Measurements from ENCODE around the gene ATP6V0A4.

ATP6V0A4 gene

DNA sequence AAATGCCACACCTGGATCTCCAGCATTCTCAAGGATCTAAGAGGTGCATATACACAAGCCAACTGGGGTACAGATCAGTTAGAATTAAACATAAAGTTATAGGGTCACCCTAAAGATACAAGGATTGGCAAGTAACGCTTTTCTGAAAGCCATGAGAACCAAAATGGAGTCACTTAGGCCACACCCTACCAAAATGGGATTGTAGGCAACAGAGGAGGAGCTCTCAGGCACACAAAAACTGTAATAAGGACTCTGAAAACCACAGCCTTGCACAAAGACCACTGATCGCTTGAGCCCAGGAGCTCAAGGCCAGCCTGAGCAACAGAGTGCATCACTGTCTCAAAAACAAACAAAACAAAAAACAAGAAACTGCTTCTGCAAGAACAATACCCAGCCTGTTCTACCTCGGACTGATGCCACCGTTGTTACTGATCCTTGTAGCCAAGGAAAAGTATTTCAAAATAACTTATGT, 132.3 kb downstream of the ATP6V0A4 start:
- Histone ChIP-seq H3K36me3 (replicated peaks; ENCODE audit: insufficient read depth, low read length) (no peaks in the 10 kb centered on the region), H3K9ac (ENCODE audit: low read length) (no peak overlapping the region), H3K4me3 (ENCODE audit: low read length) (no peak overlapping the region), H3K4me2 (ENCODE audit: low read depth, low read length) (no peak overlapping the region), H2AFZ (ENCODE audit: low read length) (no peak overlapping the region), H3K79me2 (ENCODE audit: low read length) (no peaks in the 10 kb centered on the region), H3K9me2 (replicated peaks; ENCODE audit: insufficient read depth, low read length) (no peaks in the 10 kb centered on the region), H3K27me3 (replicated peaks; ENCODE audit: insufficient read depth, low read length) (no peaks in the 10 kb centered on the region), H3K27ac (ENCODE audit: low read length) (no peak overlapping the region), H4K20me1 (ENCODE audit: insufficient read depth, low read length) (no peaks in the 10 kb centered on the region), H3K4me1 (ENCODE audit: low read length) (no peaks in the 10 kb centered on the region), H3F3A (ENCODE audit: insufficient read depth, low read length) (no peaks in the 10 kb centered on the region), H3K9me3 (replicated peaks; ENCODE audit: insufficient read depth, low read length) (no peaks in the 10 kb centered on the region)
- no peak for DNase-seq
- TF ChIP-seq, protein P1, sequence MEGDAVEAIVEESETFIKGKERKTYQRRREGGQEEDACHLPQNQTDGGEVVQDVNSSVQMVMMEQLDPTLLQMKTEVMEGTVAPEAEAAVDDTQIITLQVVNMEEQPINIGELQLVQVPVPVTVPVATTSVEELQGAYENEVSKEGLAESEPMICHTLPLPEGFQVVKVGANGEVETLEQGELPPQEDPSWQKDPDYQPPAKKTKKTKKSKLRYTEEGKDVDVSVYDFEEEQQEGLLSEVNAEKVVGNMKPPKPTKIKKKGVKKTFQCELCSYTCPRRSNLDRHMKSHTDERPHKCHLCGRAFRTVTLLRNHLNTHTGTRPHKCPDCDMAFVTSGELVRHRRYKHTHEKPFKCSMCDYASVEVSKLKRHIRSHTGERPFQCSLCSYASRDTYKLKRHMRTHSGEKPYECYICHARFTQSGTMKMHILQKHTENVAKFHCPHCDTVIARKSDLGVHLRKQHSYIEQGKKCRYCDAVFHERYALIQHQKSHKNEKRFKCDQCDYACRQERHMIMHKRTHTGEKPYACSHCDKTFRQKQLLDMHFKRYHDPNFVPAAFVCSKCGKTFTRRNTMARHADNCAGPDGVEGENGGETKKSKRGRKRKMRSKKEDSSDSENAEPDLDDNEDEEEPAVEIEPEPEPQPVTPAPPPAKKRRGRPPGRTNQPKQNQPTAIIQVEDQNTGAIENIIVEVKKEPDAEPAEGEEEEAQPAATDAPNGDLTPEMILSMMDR (IDR thresholded peaks at IDR 0.05; ENCODE audit: low read length) = no peak
- no peak for TF ChIP-seq EZH2 (optimal IDR thresholded peaks at IDR 0.05; ENCODE audit: low read depth, low read length)
- TF ChIP-seq EZH2phosphoT487 (IDR thresholded peaks at IDR 0.05; ENCODE audit: low read length) = no peak

GRCh38 chr7:138665249-138665648, 132.7 kb downstream of the ATP6V0A4 start:
- Histone ChIP-seq H3K79me2 (ENCODE audit: low read length) (no peaks in the 10 kb centered on the region), H3K36me3 (replicated peaks; ENCODE audit: insufficient read depth, low read length) (no peaks in the 10 kb centered on the region), H2AFZ (ENCODE audit: low read length) (no peak overlapping the region), H3K9me2 (replicated peaks; ENCODE audit: insufficient read depth, low read length) (no peaks in the 10 kb centered on the region), H4K20me1 (ENCODE audit: insufficient read depth, low read length) (no peaks in the 10 kb centered on the region), H3K9me3 (replicated peaks; ENCODE audit: insufficient read depth, low read length) (no peaks in the 10 kb centered on the region), H3K4me2 (ENCODE audit: low read depth, low read length) (no peak overlapping the region), H3K27ac (ENCODE audit: low read length) (no peak overlapping the region), H3K4me3 (ENCODE audit: low read length) (no peak overlapping the region), H3F3A (ENCODE audit: insufficient read depth, low read length) (no peaks in the 10 kb centered on the region), H3K4me1 (ENCODE audit: low read length) (no peaks in the 10 kb centered on the region), H3K9ac (ENCODE audit: low read length) (no peak overlapping the region), H3K27me3 (replicated peaks; ENCODE audit: insufficient read depth, low read length) (no peaks in the 10 kb centered on the region)
- TF ChIP-seq EZH2 (optimal IDR thresholded peaks at IDR 0.05; ENCODE audit: low read depth, low read length) = no peak
- DNase-seq = no peak

GRCh38 chr7:138663725-138664710, 134.0 kb downstream of the ATP6V0A4 start:
- no peak for TF ChIP-seq EZH2 (optimal IDR thresholded peaks at IDR 0.05; ENCODE audit: low read depth, low read length)
- TF ChIP-seq, protein P1 (IDR thresholded peaks at IDR 0.05; ENCODE audit: low read length) = no peak
- no peak for TF ChIP-seq EZH2phosphoT487 (IDR thresholded peaks at IDR 0.05; ENCODE audit: low read length)
- H3K36me3 ChIP-seq (replicated peaks; ENCODE audit: insufficient read depth, low read length) = no peaks in the 10 kb centered on the region
- no peak overlapping the region for H3K27ac ChIP-seq (ENCODE audit: low read length)
- no peaks in the 10 kb centered on the region for H3K9me3 ChIP-seq (replicated peaks; ENCODE audit: insufficient read depth, low read length)
- no peak overlapping the region for H3K9ac ChIP-seq (ENCODE audit: low read length)
- no peak overlapping the region for H3K4me3 ChIP-seq (ENCODE audit: low read length)
- H3K4me2 ChIP-seq (ENCODE audit: low read depth, low read length) = no peak overlapping the region
- H3K9me2 ChIP-seq (replicated peaks; ENCODE audit: insufficient read depth, low read length) = no peaks in the 10 kb centered on the region
- H3K4me1 ChIP-seq (ENCODE audit: low read length) = no peaks in the 10 kb centered on the region
- H4K20me1 ChIP-seq (ENCODE audit: insufficient read depth, low read length) = no peaks in the 10 kb centered on the region
- no peak for DNase-seq
- H3K79me2 ChIP-seq (ENCODE audit: low read length) = no peaks in the 10 kb centered on the region
- no peaks in the 10 kb centered on the region for H3F3A ChIP-seq (ENCODE audit: insufficient read depth, low read length)
- H3K27me3 ChIP-seq (replicated peaks; ENCODE audit: insufficient read depth, low read length) = no peaks in the 10 kb centered on the region
- no peak overlapping the region for H2AFZ ChIP-seq (ENCODE audit: low read length)

GRCh38 chr7:138662991-138663320, 135.0 kb downstream of the ATP6V0A4 start:
- no peak overlapping the region for H3K27ac ChIP-seq (ENCODE audit: low read length)
- no peak overlapping the region for H2AFZ ChIP-seq (ENCODE audit: low read length)

More at GRCh38 chr7:138662991-138663320, 135.0 kb downstream of the ATP6V0A4 start:
- H3K36me3 ChIP-seq (replicated peaks; ENCODE audit: insufficient read depth, low read length) = no peaks in the 10 kb centered on the region
- no peaks in the 10 kb centered on the region for H3K27me3 ChIP-seq (replicated peaks; ENCODE audit: insufficient read depth, low read length)
- H3K4me1 ChIP-seq (ENCODE audit: low read length) = no peaks in the 10 kb centered on the region
- no peaks in the 10 kb centered on the region for H3K79me2 ChIP-seq (ENCODE audit: low read length)
- no peak overlapping the region for H3K4me3 ChIP-seq (ENCODE audit: low read length)
- TF ChIP-seq, protein P1 (IDR thresholded peaks at IDR 0.05; ENCODE audit: low read length) = no peak
- no peak for TF ChIP-seq EZH2 (optimal IDR thresholded peaks at IDR 0.05; ENCODE audit: low read depth, low read length)
- no peak for TF ChIP-seq EZH2phosphoT487 (IDR thresholded peaks at IDR 0.05; ENCODE audit: low read length)
- no peaks in the 10 kb centered on the region for H4K20me1 ChIP-seq (ENCODE audit: insufficient read depth, low read length)
- H3F3A ChIP-seq (ENCODE audit: insufficient read depth, low read length) = no peaks in the 10 kb centered on the region
- DNase-seq = no peak
- no peak overlapping the region for H3K9ac ChIP-seq (ENCODE audit: low read length)
- no peaks in the 10 kb centered on the region for H3K9me3 ChIP-seq (replicated peaks; ENCODE audit: insufficient read depth, low read length)
- no peaks in the 10 kb centered on the region for H3K9me2 ChIP-seq (replicated peaks; ENCODE audit: insufficient read depth, low read length)
- no peak overlapping the region for H3K4me2 ChIP-seq (ENCODE audit: low read depth, low read length)
